ENCODE measurements around the gene LMO7.
A peak's percentile ranks its signal among the peaks of the same experiment; 100 is the strongest.
"Not testable (repeated sequence)": the region's sequence is repeated elsewhere in the genome, so short reads cannot be mapped to it uniquely, and the experiment has no call there.

The LMO7 gene

DNA sequence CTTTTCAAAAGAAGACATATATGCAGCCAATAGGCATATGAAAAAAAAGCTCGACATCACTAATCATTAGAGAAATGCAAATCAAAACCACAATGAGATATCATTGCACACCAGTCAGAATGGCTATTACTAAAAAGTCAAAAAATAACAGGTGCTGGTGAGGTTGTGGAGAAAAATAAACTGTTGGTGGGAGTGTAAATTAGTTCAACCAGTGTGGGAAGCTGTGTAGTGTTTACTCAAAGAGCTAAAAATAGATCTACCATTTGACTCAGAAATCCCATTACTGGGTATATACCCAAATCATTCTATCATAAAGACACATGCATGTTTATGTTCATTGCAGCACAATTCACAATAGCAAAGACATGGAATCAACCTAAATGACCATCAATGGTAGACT is 106.9 kb downstream of the LMO7 start:
- DNase-seq = not testable (repeated sequence)

GRCh38 chr13:75744127-75744526 is 108.0 kb downstream of the LMO7 start:
- no peak for DNase-seq

- no peak for DNase-seq
These were observed 109.3 kb downstream of the LMO7 start for GRCh38 chr13:75745387-75745786.

DNA sequence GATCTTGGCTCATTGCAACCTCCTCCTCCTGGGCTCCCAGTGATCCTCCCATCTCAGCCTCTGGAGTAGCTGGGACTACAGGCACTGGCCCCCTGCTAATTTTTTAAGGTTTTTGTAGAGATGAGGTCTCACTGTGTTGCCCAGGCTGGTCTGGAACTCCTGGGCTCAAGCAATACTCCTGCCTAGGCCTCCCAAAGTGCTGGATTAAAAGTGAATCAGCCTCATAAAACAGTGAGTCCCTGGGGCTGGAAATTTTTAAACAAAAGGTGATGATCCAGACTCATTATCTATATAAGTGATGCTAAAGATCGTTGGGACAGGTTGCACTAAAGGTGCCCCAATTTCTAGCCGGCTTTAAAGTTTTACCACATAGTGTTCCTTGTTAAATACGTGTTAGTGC is 112.7 kb downstream of the LMO7 start:
- no peak for DNase-seq

GRCh38 chr13:75749407-75749806 is 113.3 kb downstream of the LMO7 start:
- DNase-seq = no peak

DNA sequence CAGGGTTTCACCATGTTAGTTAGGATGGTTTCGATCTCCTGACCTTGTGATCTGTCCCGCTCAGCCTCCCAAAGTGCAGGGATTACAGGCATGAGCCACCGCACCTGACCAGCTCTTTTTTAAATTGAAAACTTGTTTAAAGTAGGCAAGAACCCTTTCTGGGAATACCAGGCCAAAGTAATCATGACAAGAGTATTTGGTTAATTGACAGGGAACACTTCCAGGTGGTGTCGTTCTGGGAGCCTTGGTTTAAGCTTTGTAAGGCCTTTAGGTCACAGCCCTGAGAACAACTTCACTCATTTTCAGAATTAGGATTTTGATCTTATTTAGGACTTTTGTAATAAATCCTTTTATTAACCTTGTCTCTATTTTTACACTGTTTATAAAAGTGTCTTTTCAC is 115.2 kb downstream of the LMO7 start:
- DNase-seq = no peak

GRCh38 chr13:75752826-75753225 is 116.7 kb downstream of the LMO7 start:
- no peak for DNase-seq

DNA sequence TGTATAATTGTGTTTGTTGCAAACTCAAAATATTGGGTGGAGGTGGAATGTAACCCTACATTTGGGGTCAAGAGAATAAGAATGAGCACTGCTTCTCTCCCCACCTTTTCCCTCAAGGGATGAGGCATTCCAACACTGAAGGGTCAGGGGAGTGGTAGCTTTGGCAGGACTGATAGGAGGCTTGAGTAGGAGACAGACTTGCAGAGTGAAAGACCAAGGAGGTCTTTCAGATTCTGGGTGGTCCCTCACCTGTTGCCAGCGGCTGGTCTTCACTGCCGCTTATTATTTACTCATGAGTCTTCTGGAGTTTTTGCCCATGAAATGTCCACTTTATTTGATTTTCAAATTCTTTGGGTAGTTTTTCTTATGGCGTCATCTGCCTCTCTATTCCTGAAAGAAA is 118.8 kb downstream of the LMO7 start:
- DNase-seq = no peak

DNA sequence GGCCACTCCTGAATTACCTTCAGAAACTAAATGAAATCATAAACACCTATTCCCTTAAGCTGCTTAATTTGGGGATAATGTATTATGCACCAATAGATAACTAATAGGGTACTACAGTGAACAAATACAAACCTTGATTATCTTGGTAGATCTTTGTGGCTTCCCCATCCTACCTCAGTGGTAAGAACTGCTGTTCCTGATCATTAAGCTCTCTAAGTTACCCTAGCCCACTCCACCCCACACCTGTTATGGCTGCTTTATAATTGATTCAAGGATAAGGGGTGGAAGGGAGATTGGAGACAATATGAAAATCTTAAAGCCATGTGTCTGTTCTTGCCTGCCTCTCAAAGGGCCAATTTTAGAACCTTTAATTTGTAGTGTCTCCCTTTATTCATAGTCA is 121.2 kb downstream of the LMO7 start:
- DNase-seq = no peak

- no peak for DNase-seq
These were observed 123.4 kb downstream of the LMO7 start for GRCh38 chr13:75759531-75759930.

DNA sequence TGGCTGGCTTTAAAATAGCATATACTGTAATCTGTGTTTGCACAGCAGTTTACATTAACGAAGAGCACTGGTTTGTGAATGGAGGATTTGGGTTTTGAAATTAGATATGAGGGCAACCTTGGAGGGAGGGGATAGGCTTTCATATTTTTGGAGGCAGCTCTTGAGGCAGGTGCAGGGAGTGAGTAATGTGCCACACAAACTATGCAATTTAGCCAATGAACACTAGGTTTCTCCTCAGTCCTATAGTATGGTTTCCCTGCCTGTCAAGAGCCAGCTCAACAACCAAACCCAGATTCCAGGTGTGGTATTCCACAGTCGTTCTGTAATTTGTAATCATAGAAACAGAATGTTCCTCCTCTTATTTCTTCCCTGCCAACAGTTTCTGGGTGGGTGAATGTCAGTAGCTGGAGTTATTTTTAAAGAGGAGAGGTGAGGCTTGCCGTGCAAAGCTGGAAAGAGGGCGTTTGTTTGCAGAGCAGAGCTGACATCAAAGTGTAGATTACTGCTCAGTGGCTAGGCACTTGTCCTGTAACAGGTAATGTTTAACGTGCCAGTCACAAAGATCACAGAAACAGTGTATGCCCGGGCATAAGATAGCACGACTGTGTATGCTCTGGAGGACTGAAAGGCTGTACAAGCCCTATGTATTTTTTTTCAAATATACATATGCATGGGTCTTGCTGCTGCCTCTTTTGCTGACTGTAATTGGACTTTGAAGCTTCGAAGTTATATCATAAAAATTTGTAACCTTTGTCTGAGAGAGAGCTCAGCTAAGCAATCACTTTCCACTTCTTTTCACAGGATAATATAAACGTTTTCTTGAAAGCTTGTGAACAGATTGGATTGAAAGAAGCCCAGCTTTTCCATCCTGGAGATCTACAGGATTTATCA is 124.2 kb downstream of the LMO7 start:
- peak; percentile 43 for DNase-seq

DNA sequence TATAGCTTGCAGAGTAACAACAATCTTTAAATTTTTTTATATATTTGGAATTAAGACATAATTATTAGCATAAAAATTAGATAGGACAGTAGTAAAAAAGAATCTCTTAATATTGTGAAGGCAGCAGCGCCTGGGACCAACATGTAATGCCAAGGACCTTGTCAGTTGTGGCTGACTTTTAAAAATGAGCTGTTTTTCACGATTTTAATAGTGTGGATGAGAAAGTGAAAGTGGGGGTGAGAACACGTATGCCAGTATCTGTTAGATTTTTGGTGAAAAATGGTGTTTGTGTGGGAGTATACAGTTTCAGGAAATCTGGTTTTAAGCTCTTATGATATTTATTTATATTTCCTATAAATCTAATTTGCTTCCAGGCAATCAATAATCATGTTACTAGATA is 125.2 kb downstream of the LMO7 start:
- DNase-seq = no peak

DNA sequence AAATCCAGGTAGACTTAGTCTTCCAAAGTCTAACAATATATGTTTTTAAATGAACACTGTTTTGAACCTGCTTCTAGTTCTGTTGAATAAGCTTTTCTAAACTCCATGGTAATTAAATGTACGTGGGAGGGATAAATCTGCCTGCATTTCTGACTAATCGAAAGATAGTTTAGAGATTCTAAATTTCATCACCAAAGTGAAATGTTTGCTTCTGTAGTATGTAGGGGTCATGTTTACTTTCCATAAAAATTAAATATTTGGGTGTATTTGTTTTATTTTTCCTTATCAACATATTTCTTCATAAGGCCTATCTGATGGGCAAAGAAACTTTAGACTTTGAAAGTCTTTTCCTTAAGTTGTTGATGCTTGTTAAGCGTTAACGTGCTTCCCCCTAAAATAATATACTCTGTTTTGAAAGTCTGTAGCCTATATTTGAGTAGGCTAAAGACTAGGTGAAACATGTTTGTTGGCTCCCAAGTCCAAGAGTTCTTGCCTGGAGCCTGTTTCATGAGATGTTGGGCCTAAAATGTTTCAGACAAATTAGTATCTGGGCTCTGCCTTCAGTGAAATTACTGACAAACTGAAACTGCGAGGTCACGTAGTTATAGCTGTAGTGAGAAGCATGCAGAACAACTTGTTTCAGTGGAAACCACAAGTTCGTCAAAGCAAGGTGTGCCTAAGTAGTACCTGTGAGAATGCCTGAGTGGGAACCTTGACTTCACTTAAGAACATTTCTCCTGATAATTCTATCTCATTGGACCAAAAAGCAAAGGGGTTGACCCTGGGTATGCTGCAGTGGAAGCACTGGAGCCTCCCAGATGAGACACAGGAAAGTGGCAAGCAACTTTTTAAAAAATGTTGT is 126.2 kb downstream of the LMO7 start:
- no peak for DNase-seq

- DNase-seq = no peak
These were observed 126.8 kb downstream of the LMO7 start for GRCh38 chr13:75762955-75763354.

DNA sequence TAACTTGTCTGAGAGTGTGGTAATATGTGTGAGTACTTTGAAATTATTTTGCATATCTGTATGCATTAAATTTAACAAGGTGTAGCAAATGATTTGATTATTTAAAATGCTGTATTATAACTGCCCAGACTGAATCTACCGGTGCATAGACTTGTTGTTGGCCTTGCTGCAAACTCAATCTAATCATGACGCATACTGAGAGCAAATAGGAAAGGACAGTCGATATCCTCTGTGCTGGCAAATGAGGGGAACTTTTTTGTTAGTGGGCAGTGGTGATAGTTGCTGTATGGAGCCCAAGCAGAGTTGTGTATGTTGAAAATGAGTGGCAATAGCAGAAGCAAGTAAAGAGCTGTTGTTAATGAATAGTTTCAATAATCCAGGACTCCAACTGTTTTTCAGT is 127.4 kb downstream of the LMO7 start:
- DNase-seq = no peak

DNA sequence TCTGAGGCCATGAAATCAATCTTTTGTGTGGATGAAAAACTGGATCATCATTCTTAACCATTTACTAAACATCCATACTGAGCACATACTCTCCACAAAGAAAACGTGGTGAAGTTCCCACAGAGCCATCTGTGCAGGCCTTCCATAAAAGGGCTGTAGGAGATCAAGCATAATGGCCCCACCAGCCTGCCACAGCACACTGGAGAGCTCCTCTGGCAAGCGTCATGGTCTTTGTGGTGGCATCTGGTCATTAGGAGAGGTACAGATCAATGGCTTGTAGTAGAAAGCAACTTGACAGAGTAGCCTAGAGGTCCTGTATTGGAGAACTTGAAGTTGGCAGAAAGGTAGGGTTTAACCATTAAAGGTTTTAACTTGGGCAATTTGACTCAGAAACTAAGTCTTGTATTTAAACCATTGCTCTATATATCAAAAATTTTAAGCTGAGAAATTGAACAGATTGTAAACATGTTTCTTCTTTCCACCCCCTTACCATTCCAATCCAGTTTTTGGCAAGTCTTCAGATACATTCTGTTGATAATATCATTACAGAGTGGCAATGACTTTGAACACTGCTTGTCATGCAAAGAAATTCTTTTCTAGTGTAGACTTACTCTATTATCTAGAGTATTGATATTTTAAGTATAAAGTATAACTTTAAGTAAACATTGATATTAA is 128.3 kb downstream of the LMO7 start:
- no peak for DNase-seq

DNA sequence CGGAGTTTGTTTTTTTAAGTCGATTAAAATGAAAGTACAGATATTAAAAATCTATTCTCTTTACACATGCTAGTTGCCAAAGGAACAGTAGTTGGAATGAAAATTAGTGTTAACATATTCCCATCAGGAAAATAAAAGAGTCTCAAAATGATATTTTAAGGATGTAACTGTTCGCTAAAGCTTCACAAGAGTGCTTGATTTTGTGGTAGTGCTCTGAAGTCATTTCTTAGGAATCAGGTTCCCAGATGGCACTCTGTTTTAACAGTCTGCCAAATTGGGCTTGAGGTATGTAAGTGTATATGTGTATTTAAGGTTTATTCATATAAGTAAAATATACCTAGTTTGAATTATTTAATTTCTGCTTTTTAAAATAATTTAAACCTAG is 128.8 kb downstream of the LMO7 start:
- no peak for DNase-seq

- no peak for DNase-seq
These were observed 130.5 kb downstream of the LMO7 start for GRCh38 chr13:75766636-75767035.

DNA sequence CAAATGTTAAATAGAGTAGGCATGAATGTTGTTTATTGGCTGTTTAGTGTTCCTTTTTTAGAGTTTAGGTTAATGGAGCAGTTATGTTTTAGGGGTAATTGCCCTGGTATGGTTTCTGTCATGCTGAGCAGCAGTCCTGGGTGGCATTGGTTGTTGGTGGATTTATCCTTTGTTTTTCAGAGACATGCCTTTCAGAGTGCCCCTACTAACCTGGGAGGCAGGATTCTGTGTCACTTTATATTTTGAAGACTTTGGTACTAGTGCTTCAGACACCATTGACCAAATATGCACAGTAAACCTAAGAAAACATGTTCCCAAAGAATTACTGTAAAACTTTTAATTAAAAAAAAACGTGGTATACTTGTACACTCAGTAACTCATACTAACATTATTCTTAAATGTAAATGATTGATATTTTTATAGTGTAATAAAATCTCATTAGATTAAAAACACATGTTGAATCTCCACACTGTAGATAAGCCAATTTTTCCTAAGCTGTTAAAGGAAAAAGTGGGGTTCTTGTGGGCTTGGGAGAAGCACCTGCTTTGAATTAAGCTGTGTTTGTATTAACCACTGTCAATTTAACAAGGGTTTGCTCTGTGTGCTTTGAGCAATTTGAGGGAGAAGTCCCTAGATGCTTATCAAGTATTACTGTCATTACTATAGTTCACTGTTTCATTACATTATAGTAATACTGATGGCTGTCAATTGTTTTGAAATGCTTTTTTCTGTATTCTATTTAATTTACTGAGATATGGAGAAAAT is 133.2 kb downstream of the LMO7 start:
- no peak for DNase-seq

DNA sequence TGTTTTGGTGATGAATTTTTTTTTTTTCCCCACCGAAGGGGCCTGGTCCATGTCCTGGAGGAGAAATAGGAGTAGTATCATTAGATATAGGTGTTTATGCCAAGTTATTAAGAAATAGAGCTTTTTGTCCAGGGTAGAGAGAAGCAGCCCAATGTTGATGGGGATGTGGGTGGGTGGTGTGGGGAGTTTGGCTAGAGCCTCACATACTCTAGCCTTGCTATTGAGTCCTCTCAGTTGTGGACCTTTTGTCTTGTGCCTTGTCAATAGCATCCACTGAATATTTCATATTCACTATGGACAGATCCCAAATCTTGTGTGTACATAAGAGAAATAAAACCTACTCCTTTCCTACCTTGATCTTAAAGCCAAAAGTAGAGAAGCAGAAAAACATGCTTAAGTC is 134.0 kb downstream of the LMO7 start:
- DNase-seq = no peak

GRCh38 chr13:75770592-75771011 is 134.5 kb downstream of the LMO7 start:
- DNase-seq = no peak

DNA sequence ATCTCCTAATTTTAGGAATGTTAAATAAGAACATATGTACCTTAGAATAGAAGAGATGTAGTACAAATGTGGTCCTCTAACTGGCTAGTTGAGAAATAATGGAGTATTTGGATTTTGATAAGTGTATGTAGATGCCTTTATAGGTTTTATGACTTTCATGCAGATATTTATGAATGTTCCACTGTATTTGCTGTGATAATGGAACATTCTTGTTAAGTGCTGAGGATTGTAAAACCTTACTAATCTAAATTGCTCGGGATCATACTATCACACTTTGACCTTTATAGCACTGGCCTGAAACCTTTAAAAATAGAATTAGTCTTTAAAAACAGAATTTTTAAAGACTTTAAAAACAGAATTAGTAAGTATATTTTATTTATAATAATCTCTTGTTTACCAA is 135.1 kb downstream of the LMO7 start:
- no peak for DNase-seq

Measured in right kidney (tissue), 1 donor.